Natural killer cell treated with Interleukin-12 subunit alpha and Interleukin-12 subunit beta and Interleukin-15 and Interleukin-18, amount 100 ng/mL, for 72 hours (primary cell): ENCODE measurements around the gene TBC1D14. TPM values are rescaled to one million over a fixed set of nuclear protein-coding genes. Genes with fewer than 3 reads are reported as not detected.
A peak's percentile ranks its signal among the peaks of the same experiment; 100 is the strongest.

ENCODE experiments used
- ATAC-seq, 2 donors: fragments of 150-1000 bp; cut with Tn5 transposase in 1 of 2; sonication (Bioruptor Pico), chemical (Tn5 transposase) in 1 of 2; 2 replicates each; pipeline ENCODE4 v1.10.0; 2021
- DNase-seq: peaks from one replicate; pipeline ENCODE4 v3.0.0; 2022; ENCODE audit warnings: low spot score
- H3K27ac Mint-ChIP-seq, 2 donors: 1 replicate in 1 of 2; 2 replicates in 1 of 2; pipeline ENCODE4 v1.8.0; 2022; ENCODE audit warnings: mixed read lengths in 2 of 2, mild to moderate bottlenecking in 1 of 2, moderate library complexity in 1 of 2
- H3K27me3 Mint-ChIP-seq, 2 donors: 1 replicate in 1 of 2; 2 replicates in 1 of 2; pipeline ENCODE4 v1.8.0; 2022; ENCODE audit warnings: mixed read lengths in 2 of 2
- H3K36me3 Mint-ChIP-seq: one replicate; pipeline ENCODE4 v1.8.0; 2022; ENCODE audit warnings: mixed read lengths
- H3K4me1 Mint-ChIP-seq, 2 donors: 1 replicate in 1 of 2; 2 replicates in 1 of 2; pipeline ENCODE4 v1.8.0; 2022; ENCODE audit warnings: low read depth in 2 of 2, mixed read lengths in 2 of 2, mild to moderate bottlenecking in 1 of 2
- H3K4me3 Mint-ChIP-seq: one replicate; pipeline ENCODE4 v1.8.0; 2022; ENCODE audit warnings: mixed read lengths
- H3K9me3 Mint-ChIP-seq: 2 replicates; pipeline ENCODE4 v1.8.0; 2022; ENCODE audit warnings: mixed read lengths
- total RNA-seq, 2 donors: library from RNA; stranded (reverse); gene quantifications; one replicate each; pipeline ENCODE4 v1.2.3, GENCODE V29; 2022

Gene TBC1D14
- total RNA-seq, 2 donors from 2014 or later: 37.3 to 56.9 TPM

DNA sequence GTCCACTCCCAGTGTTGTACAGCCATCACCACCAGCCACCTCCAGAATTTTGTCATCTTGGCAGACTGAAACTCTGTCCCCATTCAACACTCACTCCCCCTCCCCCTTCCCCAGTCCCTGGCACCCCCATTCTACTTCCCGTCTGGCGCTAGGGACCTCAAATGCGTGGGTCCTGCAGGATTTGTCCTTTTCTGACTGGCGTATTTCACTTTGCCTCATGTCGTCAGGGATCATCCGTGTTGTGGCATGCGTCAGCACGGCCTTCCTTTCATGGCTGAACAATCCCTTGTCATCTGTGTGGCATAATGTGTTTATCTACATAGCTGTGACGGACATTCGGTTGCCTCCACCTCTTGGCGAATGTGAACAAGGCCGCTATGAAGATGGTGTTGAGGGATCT, 139.0 kb downstream of the TBC1D14 start:
- DNase-seq (no peak), ATAC-seq (no peak)
- Mint-ChIP-seq H3K9me3 (no peaks in the 10 kb centered on the region), H3K27ac (no peak overlapping the region), H3K4me3 (no peak overlapping the region), H3K4me1 (peaks cover 36 to 40% of the 10 kb centered on the region in 2 donors), H3K27me3 (no peaks in the 10 kb centered on the region), H3K36me3 (no peaks in the 10 kb centered on the region)

DNA sequence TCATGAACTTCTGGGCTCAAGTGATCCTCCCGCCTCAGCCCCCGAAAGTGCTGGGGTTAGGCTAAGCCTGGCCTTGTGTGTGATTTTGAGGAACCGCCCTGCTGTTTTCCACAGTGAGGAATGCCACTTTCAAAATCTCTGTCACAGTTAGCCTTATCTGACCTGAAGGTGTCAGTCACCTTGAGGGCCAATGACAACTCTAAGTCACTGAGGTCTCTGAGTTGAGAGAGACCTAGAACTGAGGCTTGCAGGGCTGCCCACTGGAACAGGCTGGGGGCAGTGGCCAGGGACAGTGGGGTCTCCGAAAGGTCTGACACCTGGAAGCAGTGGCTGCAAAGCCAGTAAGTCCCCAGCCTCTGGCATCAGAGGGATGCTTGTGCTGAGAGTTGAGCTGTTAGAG, 139.7 kb downstream of the TBC1D14 start:
- peak overlapping the region in 1 of 2 donors; percentile 29 for H3K27ac Mint-ChIP-seq
- no peak overlapping the region for H3K4me3 Mint-ChIP-seq
- H3K4me1 Mint-ChIP-seq: peaks cover 33 to 44% of the 10 kb centered on the region in 2 donors
- peaks cover 4% of the 10 kb centered on the region for H3K36me3 Mint-ChIP-seq
- no peaks in the 10 kb centered on the region for H3K9me3 Mint-ChIP-seq
- DNase-seq: no peak
- H3K27me3 Mint-ChIP-seq: no peaks in the 10 kb centered on the region
- ATAC-seq: no peak

DNA sequence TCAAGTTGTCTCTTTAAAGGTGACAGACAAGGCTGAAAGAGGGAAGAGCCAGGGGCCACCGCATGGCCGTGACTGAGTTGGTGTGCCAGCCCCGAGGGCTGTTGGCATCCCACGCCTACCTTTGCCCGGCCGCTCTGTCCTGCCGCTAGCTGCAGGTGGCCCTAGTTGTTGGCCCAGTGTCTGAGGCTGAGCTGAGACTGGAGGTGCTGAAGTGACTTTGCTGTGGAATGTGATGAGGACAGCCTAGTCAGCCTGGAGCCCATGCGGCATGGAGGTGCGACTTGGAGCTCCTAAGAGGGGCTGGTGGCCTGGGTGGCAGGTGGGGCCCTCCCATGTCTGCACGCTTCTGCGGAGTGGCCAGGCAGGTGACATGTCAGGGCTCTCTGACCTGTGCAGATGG, 140.1 kb downstream of the TBC1D14 start:
- H3K36me3 Mint-ChIP-seq: peaks cover 7% of the 10 kb centered on the region
- peaks cover 30 to 44% of the 10 kb centered on the region in 2 donors for H3K4me1 Mint-ChIP-seq

DNA sequence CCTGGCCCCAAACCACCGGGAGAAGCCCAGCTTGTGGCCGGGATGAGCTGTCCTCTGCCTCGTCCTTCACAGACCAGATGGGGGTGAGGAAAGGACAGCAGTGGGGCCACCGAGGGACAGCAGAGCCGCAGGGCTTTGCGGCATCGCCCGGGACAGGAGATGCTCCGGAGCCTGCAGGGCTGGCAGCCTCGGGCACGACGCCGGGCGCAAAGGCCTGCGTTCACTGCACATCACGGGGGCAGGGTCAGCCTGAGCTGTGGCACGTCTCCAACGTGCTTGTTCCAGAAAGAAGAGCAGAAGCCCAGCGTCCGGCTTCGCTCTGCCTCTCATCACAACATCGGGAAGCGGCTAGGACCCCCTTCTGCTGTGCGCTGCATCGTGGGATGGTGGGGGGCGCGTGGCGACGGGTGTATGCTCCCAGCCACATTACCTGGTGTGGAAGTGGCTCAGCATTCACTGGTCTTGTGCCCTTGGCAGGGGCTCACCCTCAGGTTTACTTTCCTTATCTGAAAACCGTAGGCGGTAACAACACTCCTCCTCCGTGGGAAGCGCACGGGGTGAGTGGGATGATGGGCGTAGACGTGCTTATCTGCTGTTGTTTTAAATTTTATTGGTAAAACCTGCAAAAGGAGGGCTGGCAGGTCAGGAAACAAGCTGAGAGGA, 141.0 kb downstream of the TBC1D14 start:
- Mint-ChIP-seq H3K27me3 (no peaks in the 10 kb centered on the region), H3K36me3 (peaks cover 7% of the 10 kb centered on the region), H3K4me3 (no peak overlapping the region), H3K9me3 (no peaks in the 10 kb centered on the region), H3K27ac (no peak overlapping the region), H3K4me1 (peaks cover 21 to 35% of the 10 kb centered on the region in 2 donors)
- no peak for DNase-seq
- no peak for ATAC-seq

More for the DNA sequence above, 140.1 kb downstream of the TBC1D14 start:
- peak overlapping the region in 1 of 2 donors; percentile 29 for H3K27ac Mint-ChIP-seq
- no peaks in the 10 kb centered on the region for H3K9me3 Mint-ChIP-seq
- H3K4me3 Mint-ChIP-seq: no peak overlapping the region
- ATAC-seq (no peak), DNase-seq (no peak)
- H3K27me3 Mint-ChIP-seq: no peaks in the 10 kb centered on the region

GRCh38 chr4:7051144-7051495, 141.5 kb downstream of the TBC1D14 start:
- H3K36me3 Mint-ChIP-seq: peaks cover 7% of the 10 kb centered on the region
- no peaks in the 10 kb centered on the region for H3K27me3 Mint-ChIP-seq
- ATAC-seq (no peak), DNase-seq (no peak)
- no peaks in the 10 kb centered on the region for H3K9me3 Mint-ChIP-seq
- no peak overlapping the region for H3K4me3 Mint-ChIP-seq
- H3K27ac Mint-ChIP-seq: no peak overlapping the region
- peaks cover 19 to 33% of the 10 kb centered on the region in 2 donors for H3K4me1 Mint-ChIP-seq

GRCh38 chr4:7051905-7052304, 142.3 kb downstream of the TBC1D14 start:
- DNase-seq (no peak), ATAC-seq (no peak)
- peaks cover 11 to 27% of the 10 kb centered on the region in 2 donors for H3K4me1 Mint-ChIP-seq
- H3K27me3 Mint-ChIP-seq: no peaks in the 10 kb centered on the region
- H3K36me3 Mint-ChIP-seq: peaks cover 7% of the 10 kb centered on the region
- H3K27ac Mint-ChIP-seq: no peak overlapping the region
- no peak overlapping the region for H3K4me3 Mint-ChIP-seq
- H3K9me3 Mint-ChIP-seq: no peaks in the 10 kb centered on the region

GRCh38 chr4:7052313-7052712, 142.7 kb downstream of the TBC1D14 start:
- DNase-seq: no peak
- peaks cover 7 to 23% of the 10 kb centered on the region in 2 donors for H3K4me1 Mint-ChIP-seq
- peaks cover 7% of the 10 kb centered on the region for H3K36me3 Mint-ChIP-seq
- H3K27me3 Mint-ChIP-seq: no peaks in the 10 kb centered on the region
- no peak overlapping the region for H3K4me3 Mint-ChIP-seq
- no peak for ATAC-seq
- H3K9me3 Mint-ChIP-seq: no peaks in the 10 kb centered on the region
- H3K27ac Mint-ChIP-seq: no peak overlapping the region

DNA sequence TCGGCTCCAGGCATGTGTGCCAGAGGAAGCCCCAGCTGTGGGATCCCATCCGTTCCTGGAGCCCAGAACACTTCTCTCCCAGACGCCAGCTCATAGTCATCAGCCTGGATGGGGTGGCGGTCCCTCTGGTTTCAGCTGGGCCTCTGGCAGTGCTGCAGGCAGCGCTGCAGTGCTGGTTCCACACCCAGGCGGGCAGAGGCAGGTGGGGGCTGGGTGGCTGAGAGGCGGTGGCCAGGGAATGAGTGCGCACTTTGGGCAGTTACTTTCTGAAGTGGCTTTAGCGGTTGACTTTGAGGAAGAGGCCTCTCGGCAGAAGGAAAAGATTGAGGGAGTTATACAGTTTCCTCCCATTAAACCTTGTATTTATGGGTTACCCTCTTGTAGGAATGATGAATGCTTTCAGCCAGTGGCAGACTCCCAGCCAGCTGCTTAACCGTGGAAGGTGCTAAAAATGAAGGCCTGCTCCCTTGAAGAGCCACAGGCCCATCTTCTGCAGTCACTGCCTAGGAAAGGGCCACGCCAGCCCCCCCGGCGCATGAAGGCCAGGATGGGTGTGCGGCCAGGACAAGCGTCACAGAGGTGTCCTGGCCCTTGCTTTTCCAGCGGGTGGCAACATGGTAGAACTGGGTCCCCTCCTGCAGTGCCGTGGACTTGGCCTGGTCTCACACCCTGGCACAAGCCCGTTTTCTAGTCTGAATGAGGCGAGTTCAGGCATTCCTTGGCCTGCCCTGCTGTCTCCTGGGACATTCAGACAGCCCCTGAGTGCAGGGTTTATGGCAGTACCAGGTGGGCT, 143.5 kb downstream of the TBC1D14 start:
- DNase-seq: no peak
- Mint-ChIP-seq H3K27me3 (no peaks in the 10 kb centered on the region), H3K4me1 (peaks cover 5 to 20% of the 10 kb centered on the region in 2 donors), H3K9me3 (no peaks in the 10 kb centered on the region), H3K4me3 (no peak overlapping the region), H3K36me3 (peaks cover 7% of the 10 kb centered on the region), H3K27ac (no peak overlapping the region)
- ATAC-seq: peak; percentile 30 to 47

- Mint-ChIP-seq H3K36me3 (peaks cover 7% of the 10 kb centered on the region), H3K27me3 (no peaks in the 10 kb centered on the region), H3K9me3 (no peaks in the 10 kb centered on the region), H3K4me1 (peaks cover 5 to 15% of the 10 kb centered on the region in 2 donors), H3K4me3 (no peak overlapping the region), H3K27ac (no peak overlapping the region)
- DNase-seq (no peak), ATAC-seq (no peak)
These were observed 144.7 kb downstream of the TBC1D14 start for GRCh38 chr4:7054106-7054880.

DNA sequence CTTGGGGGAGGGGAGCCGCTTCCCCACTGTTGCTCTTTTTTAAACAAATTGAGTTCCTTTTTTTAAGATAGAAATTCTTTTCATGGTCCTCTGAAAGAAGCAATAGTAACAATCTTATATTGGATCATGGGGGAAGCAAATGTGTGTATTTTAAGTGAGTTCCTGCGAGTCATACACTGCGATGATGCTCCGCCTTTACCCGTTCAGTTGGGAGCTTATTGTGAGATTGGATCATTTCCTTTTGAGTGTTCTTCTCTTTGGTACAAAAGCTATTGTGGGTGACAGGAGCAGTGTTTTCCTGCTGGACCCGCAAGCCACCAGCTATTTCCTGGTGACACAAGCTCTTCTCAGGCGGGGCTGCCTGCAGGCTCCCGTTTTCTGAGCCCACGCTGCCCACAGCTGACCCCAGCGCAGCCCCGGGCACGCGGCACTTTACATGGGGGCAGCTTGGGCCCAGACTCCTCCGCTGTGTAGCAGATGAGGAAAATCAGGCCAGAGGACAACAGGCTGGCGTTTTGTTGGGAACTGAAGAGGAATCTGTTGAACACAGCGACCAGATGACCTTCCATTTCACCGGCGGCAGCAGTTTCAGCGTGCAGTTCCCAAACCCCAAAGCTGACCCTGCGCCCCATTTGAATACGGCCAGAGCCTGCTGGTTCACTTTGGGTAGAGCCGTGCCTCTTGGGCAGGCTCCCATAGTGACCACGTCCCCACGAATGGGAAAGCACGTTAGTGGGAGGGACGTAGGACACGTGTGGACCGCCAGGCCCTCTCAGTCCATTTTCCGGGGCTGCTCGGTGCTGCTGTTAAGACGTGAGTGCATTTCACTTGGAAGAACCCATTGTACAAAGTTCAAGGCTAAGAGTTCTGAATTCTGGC, 145.7 kb downstream of the TBC1D14 start:
- H3K4me1 Mint-ChIP-seq: peaks cover 5 to 12% of the 10 kb centered on the region in 2 donors
- no peak overlapping the region for H3K27ac Mint-ChIP-seq

DNA sequence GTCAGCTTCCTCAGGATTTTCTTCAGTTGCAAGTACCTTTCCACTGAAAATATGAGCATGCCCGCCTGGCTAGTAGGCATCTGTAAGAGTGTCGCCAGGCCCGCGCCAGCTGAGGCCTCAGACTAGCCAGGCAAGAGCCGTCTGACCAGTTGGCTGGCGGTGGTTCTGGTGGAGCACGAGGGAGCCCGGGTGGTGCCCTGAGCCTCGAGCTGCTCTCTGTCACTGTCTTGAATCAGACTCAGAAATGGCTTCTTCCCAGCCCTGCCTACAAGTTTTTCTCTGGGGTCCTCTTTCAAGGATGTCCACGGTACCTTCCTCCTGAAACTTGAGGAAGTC, 146.3 kb downstream of the TBC1D14 start:
- Mint-ChIP-seq H3K4me3 (no peak overlapping the region), H3K27me3 (no peaks in the 10 kb centered on the region), H3K27ac (no peak overlapping the region), H3K36me3 (peaks cover 7% of the 10 kb centered on the region), H3K4me1 (peaks cover 5 to 12% of the 10 kb centered on the region in 2 donors), H3K9me3 (no peaks in the 10 kb centered on the region)
- DNase-seq (no peak), ATAC-seq (no peak)

More for the DNA sequence above, 145.7 kb downstream of the TBC1D14 start:
- no peaks in the 10 kb centered on the region for H3K9me3 Mint-ChIP-seq
- peaks cover 7% of the 10 kb centered on the region for H3K36me3 Mint-ChIP-seq
- H3K4me3 Mint-ChIP-seq: no peak overlapping the region
- no peak for ATAC-seq
- H3K27me3 Mint-ChIP-seq: no peaks in the 10 kb centered on the region
- no peak for DNase-seq

DNA sequence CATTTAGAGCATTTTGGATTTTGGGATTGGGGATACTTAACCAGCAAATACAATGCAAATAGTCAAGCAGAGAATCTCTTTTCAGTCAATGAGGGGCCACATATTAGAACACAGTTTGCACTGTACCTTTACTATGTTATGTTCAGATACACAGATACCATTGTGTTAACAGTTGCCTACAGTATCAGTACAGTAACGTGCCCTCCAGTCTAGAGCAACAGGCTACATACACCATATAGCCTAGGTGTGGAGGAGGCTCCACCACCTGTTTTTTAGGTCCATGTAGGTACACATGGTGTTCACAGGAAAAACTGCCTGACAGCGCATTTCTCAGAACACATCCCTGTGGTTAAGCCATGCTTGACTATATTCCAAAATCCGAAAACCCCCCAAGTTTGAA, 149.2 kb downstream of the TBC1D14 start:
- Mint-ChIP-seq H3K27me3 (no peaks in the 10 kb centered on the region), H3K27ac (no peak overlapping the region), H3K36me3 (peaks cover 19% of the 10 kb centered on the region), H3K9me3 (no peaks in the 10 kb centered on the region), H3K4me3 (no peak overlapping the region), H3K4me1 (peaks cover 9 to 13% of the 10 kb centered on the region in 2 donors)
- ATAC-seq (no peak), DNase-seq (no peak)

DNA sequence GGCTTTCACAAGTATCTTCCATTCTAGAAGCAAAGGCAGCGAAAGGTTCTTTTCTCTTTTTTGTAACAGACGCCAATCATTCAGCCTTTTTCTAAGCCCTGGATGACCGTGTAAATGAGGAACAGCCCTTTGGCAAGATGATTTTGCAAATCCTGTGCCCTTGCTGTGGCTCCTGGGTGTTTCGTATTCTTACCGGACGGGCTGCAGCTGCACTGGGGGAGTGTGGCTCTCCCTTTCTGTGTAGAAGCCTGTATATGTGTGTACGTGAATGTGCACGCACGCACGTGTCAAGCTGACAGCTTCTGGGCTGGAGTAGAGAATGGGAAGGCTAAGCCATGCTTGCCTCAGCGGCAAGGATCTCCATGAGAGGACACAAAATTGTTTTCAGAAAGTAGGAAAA, 150.0 kb downstream of the TBC1D14 start:
- no peaks in the 10 kb centered on the region for H3K27me3 Mint-ChIP-seq
- DNase-seq (peak; percentile 26), ATAC-seq (no peak)
- no peak overlapping the region for H3K4me3 Mint-ChIP-seq
- H3K4me1 Mint-ChIP-seq: peaks cover 4 to 15% of the 10 kb centered on the region in 2 donors
- peaks cover 14% of the 10 kb centered on the region for H3K36me3 Mint-ChIP-seq
- H3K9me3 Mint-ChIP-seq: no peaks in the 10 kb centered on the region
- H3K27ac Mint-ChIP-seq: no peak overlapping the region
